Measurements from ENCODE around the gene NAV2.

NAV2 gene

DNA sequence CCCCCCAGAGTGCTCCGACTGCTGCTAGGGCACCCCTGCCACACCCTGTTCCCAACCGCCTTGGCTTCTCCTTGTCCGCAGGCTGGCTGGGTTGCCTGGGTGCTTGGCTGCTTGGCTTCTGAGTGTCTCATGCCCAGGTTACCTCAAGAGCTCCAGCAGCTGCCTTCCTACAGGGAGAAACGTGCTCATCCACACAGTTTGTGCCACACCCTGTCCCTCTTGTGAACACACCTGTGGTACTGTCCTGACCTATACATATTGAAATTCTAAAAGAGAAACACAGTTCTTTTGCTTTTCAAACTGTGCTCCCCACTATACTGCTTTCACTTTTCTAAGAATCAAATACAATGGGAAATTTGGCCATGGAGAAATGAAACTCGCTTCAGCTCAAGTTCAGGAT lies 256.2 kb downstream of the NAV2 start:
- no peak for DNase-seq (ENCODE audit: low read depth in 2 of 2, low spot score in 1 of 2)

GRCh38 chr11:19970944-19971343 lies 258.3 kb downstream of the NAV2 start:
- DNase-seq (ENCODE audit: low read depth in 2 of 2, low spot score in 1 of 2) = no peak

DNA sequence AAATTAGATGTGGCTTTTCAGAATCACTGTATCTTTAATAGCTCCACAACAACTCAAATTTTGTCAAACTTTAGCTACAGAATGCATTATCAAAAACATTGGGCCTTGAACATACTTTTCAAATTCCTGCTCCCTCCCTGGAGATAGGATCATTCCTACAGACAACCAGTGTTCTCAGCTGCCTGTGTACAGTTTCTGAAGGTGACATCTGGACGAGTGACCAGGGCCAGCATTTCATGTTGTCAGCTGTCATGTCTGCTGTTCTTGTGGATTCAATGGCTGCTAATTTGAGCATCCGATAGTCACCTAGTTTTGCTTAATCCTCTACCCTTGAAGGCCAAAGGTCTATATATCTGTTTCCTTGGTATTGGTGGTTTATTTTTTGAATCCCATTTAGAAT lies 259.5 kb downstream of the NAV2 start:
- no peak for DNase-seq (ENCODE audit: low read depth in 2 of 2, low spot score in 1 of 2)

- DNase-seq (ENCODE audit: low read depth in 2 of 2, low spot score in 1 of 2) = no peak
Measured at GRCh38 chr11:19972651-19973050, 260.0 kb downstream of the NAV2 start.

DNA sequence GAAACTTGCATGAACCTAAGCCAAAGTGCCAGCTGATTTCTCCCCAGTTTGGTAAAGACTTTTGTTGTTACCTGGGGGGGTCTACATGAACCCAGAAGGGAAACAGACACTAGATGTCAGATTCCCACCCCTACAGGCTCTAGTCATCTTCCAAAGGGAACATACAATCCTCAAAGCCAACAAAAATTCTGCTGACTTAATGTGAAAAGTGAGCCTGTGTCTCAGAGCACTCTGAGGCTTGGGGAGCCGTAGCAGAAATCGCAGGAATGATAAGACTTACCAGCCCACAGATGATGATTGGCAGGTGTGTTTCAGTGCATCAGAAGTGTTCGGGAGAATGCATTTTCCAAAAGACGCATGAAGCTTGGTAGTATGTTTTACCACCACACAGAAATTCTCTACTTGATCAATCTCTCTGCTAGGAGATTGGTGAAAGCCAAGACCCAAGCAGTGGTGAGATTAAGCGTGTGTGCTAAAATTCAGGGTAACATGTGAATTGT lies 260.5 kb downstream of the NAV2 start:
- no peak for DNase-seq (ENCODE audit: low read depth in 2 of 2, low spot score in 1 of 2)

- no peak for DNase-seq (ENCODE audit: low read depth in 2 of 2, low spot score in 1 of 2)
Measured at GRCh38 chr11:19974886-19975285, 262.2 kb downstream of the NAV2 start.

- DNase-seq (ENCODE audit: low read depth in 2 of 2, low spot score in 1 of 2) = no peak
Measured at GRCh38 chr11:19975414-19975990, 262.9 kb downstream of the NAV2 start.

DNA sequence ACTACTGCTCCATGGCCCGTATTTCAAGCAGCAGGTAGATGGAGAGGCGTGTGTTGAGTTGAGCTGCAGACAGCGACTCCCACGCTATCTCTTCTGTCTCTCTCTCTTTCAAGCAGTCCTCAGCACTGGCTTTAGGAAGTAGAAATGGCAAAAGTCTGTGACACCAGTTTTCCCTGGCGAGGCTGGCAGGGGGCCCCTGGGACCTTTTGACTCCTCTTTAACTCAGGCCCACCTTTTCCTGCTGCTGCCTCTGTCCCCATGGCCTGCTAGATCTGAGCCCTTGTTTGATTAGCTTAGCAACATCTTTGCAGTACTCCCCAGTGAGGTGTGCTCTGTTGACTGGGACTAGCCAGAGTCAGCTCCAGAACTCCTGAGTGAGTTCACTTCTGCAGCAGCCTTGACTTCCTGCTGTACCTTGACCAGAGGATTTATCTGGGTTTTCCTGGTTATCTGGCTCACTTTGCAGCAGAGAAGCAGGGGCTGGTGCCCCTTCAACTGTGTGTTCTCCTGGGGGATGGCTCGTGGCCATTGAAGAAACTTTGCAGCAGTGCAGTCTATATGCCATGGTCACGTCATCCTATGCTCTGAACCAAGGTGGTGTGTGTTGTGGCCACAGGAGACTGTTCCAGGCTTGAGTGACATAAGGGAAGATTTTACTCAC lies 263.8 kb downstream of the NAV2 start:
- no peak for DNase-seq (ENCODE audit: low read depth in 2 of 2, low spot score in 1 of 2)

DNA sequence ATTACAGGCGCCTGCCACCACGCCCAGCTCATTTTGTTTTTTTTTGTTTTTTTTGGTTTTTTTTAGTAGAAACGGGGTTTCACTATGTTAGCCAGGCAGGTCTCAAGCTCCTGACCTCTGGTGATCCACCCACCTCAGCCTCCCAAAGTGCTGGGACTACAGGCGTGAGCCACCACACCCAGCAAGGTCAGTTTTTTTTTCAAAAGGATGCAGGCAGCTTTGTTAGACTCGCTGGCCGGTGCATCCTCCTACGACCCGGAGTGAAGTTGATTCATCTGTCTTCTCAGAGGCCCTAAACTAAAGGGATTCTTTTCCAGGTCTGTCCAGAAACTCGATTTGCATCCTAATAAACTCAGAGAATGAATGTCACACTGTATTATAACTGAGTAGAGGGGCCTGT lies 265.3 kb downstream of the NAV2 start:
- no peak for DNase-seq (ENCODE audit: low read depth in 2 of 2, low spot score in 1 of 2)

- DNase-seq (ENCODE audit: low read depth in 2 of 2, low spot score in 1 of 2) = no peak
Measured at GRCh38 chr11:19978668-19979518, 266.3 kb downstream of the NAV2 start.

DNA sequence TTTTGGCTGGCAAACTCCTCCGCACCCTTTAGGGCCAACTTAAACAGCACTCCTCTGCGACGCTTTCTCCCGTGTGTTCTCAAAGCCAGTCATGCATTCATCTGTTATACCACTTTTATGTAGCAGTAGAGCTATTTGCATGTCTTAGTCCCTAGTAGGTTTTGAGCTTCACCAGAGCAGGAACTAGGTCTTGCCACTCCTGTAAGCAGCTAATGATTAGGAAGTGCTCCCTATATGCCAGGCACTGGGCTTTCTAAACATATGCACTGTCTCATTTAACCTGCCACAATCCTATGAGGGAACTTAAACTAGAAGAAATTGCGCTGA lies 266.8 kb downstream of the NAV2 start:
- no peak for DNase-seq (ENCODE audit: low read depth in 2 of 2, low spot score in 1 of 2)

GRCh38 chr11:19980388-19980787 lies 267.8 kb downstream of the NAV2 start:
- DNase-seq (ENCODE audit: low read depth in 2 of 2, low spot score in 1 of 2) = no peak

DNA sequence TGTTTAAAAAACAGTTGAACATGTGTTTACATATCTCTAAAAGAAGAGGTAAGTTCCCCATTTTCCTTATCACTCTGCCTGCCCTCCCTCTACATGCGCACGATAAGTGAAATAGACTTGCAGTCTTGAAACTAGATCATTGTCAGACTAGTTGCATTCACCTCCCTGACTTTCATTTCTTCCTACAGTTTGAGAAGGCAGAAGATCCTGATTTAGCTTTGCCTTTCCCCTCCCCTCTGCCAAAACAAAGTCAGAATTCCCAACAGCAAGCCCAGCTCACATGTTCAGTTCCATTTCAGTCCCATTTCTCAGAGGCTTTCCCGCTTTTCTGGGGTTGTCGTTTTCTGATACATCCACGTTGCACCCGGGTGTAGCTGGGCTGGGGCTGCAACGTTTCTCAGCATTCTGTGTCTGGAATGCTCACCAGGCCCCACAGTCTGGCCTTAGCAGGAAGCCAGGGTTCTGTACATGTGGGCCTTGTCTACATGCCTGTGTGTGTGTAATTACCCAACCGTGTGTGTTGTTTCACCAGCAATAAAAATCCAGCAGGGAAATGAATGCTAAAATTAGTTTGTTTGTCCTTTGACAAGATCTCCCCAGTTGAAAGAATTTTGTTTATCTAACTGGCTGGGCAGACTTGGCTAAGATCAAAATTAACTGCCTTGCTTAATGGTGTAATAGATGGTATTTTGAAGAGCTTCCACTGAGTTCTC lies 268.5 kb downstream of the NAV2 start:
- DNase-seq (ENCODE audit: low read depth in 2 of 2, low spot score in 1 of 2) = no peak

GRCh38 chr11:19982774-19983495 lies 270.3 kb downstream of the NAV2 start:
- DNase-seq (ENCODE audit: low read depth in 2 of 2, low spot score in 1 of 2) = no peak

DNA sequence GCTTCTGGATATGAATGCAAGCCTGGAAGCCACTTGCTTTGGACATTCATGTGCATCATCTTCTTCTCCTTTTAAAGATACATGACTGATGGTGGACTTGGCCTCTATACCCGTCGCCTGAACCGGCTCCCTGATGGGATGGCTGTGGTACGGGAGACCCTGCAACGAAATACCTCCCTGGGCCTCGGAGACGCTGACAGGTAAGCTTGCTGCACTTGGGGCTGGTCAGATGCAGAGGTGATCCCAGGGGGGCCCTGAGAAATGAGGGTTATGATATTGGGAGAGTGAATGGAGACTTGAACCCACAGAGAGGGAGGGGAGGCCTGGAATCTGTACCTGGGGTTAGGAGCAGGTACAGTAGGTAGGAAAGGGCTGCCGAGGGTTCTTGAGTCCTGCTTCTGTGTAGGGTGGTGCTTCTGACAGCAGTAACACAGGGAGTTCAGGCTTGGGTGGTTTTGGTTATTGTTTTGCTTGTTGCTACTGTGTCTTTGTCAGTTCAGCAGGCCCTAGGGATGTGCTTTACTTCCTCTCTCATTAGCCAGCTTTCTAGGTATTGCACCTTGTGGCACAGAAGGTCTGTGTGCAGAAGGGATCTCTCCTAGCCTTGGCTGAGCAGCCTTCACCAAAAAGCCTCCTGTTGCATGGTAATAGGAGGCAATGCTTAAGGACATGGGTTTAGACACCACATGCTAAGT lies 271.6 kb downstream of the NAV2 start:
- no peak for DNase-seq (ENCODE audit: low read depth in 2 of 2, low spot score in 1 of 2)

DNA sequence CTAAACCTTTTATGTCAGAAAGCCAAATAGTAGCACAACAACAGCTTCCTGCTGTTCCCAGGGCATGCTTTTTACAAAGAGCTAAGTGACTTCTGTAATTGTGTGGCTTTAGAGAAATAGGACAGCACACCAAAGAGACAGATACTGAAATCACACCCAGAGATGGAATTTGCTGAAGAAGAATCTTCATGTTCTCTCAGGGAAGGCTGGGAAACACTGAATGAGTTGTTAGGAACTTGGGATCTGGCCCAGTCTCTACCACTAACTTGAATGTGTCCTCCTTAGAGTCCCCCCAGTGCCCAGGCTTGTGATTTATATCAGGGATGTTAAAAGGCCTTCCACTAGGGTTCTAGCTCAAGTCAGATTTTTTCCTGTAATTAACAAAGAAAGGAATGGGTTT lies 272.5 kb downstream of the NAV2 start:
- DNase-seq (ENCODE audit: low read depth in 2 of 2, low spot score in 1 of 2) = no peak

- no peak for DNase-seq (ENCODE audit: low read depth in 2 of 2, low spot score in 1 of 2)
Measured at GRCh38 chr11:19987331-19987801, 274.7 kb downstream of the NAV2 start.

DNA sequence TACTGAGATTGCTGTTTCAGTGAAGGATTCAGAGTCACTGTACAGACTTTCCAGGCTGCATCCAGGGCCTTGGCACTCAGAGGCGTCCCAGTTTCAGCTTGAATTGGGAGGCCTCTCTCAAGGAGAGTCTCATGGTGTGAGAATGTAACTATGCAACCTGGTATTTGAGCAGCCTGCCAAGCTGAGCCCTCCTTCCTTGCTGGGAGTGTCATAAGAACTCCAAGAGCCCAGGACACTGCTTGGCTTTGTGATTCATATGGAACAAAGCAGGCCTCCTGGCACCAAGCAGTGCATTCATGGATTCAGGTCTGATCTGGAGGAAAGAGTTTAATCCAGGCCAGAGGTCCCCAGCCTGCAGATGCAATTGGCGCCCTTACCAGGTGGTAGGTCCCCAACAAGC lies 276.0 kb downstream of the NAV2 start:
- no peak for DNase-seq (ENCODE audit: low read depth in 2 of 2, low spot score in 1 of 2)

DNA sequence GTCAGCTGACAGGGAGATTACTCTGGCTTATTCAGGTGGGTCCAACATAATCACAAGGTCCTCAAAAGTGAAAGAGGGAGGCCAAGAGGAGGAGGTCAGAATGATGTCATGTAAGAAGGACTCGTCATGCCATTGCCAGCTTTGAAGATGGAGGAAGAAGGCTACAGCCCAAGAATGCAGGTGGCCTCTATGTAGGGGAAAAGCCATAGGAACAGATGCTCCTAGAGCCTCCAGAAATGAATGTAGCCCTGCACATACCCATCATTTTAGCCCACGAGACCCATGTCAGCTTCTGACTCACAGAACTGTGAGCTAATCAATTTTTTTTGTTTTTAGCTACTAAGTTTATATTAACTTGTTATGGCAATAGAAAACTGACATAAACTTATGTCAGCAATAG lies 276.6 kb downstream of the NAV2 start:
- no peak for DNase-seq (ENCODE audit: low read depth in 2 of 2, low spot score in 1 of 2)

GRCh38 chr11:19992162-19992561 lies 279.5 kb downstream of the NAV2 start:
- DNase-seq (ENCODE audit: low read depth in 2 of 2, low spot score in 1 of 2) = no peak

Data from stimulated activated CD8-positive, alpha-beta memory T cell treated with anti-CD3 and anti-CD28 coated beads, Interleukin-4, amount 100 ng/mL, for 1 hour (primary cell).